HepG2 (cell line): Measurements from ENCODE around the gene IGF2. TPM values are rescaled to one million over a fixed set of nuclear protein-coding genes. Genes with fewer than 3 reads are reported as not detected.

Experiments used
- PLRG1 ChIP-seq: fragments of 450-650 bp; conservative IDR thresholded peaks from 2 replicates; pipeline ENCODE4 v1.6.1; 2016
- RBAK ChIP-seq: sonication (generic); formaldehyde crosslinking; IDR thresholded peaks from 2 replicates; pipeline ENCODE4 v1.5.1; 2020; ENCODE audit warnings: mild to moderate bottlenecking, missing genetic modification reagents
- SNRNP70 ChIP-seq: fragments of 200-400 bp; formaldehyde crosslinking; IDR thresholded peaks from 2 replicates; pipeline ENCODE4 v1.6.1; 2017; ENCODE audit warnings: mild to moderate bottlenecking, low read depth, low read length, moderate library complexity
- polyA plus RNA-seq, 8 experiments: library from polyadenylated mRNA; depleted of rRNA in 3 of 8; stranded (reverse) in 7 of 8; unstranded in 1 of 8; fragments of >200 nt; fragmentation: Illumina TruSeq in 4 of 8; extraction: Trizol in 4 of 8; gene quantifications; 2 replicates each; pipeline versions ENCODE4 v1.2.1 to v1.2.3, GENCODE V29; 2011 to 2016; ENCODE audit warnings: low read depth in 4 of 8, missing spikeins in 1 of 8, mixed read lengths in 1 of 8; ENCODE audit not compliant: insufficient read depth in 1 of 8
- total RNA-seq, 5 experiments: library from RNA; depleted of rRNA; stranded (reverse); fragments of >200 nt; fragmentation: Illumina TruSeq; extraction: Trizol; gene quantifications; 2 replicates each; pipeline ENCODE4 v1.2.3, GENCODE V29; 2016; ENCODE audit warnings: low read depth in 1 of 5
- TF ChIP-seq, protein P1 (sequence below): sonication (generic); formaldehyde crosslinking; IDR thresholded peaks from 2 replicates; pipeline ENCODE4 v1.5.1; 2020; ENCODE audit warnings: mild to moderate bottlenecking, missing genetic modification reagents, borderline replicate concordance
- TF ChIP-seq, protein P2 (sequence below): sonication (generic); formaldehyde crosslinking; IDR thresholded peaks from 2 replicates; pipeline ENCODE4 v1.9.0; 2022; ENCODE audit warnings: missing genetic modification reagents, mild to moderate bottlenecking, borderline replicate concordance
- TF ChIP-seq, protein P3 (sequence below): sonication (generic); formaldehyde crosslinking; IDR thresholded peaks from 2 replicates; pipeline ENCODE4 v1.4.0; 2020; ENCODE audit warnings: mild to moderate bottlenecking, missing genetic modification reagents, borderline replicate concordance
- TF ChIP-seq, protein P4 (sequence below): sonication (generic); formaldehyde crosslinking; IDR thresholded peaks from 2 replicates; pipeline ENCODE4; 2020; ENCODE audit warnings: missing genetic modification reagents, mild to moderate bottlenecking, borderline replicate concordance

The IGF2 gene
- total and polyA plus RNA-seq, 2 of the 13 experiments (the other 11 are each of a cell fraction or from before 2014, with no cell fraction given) = 79.1 to 254 TPM

DNA sequence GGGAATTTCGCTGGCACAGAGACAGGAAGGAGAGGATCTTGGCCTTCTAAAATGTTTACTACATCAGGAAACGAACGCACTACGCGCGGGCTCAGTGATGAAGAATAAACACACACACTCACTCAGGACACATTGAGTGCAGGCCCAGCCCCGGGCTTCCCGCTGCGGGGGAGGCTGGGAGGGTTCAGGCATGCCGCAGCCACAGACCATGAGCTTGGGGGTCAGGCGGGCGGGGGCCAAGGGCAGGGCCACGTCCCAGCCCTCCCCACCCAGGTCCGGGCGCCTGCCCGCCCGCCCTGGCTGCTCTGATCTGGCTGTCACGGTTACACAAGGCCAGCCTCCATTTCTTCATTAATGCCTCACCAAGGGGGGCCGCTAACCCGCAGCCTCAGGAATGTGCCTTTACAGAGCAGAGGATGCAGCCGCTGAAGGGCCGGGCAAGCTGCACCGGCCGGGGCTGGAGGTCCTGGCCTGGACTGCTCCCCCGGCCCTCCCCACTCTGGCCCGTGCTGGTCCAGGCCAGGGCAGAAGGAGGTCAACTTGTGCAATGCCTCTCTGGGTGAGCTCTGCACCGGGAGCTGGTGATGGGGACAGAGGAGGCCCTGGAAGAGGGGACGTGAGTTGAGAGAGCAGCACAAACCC, 41.7 kb downstream of the IGF2 start (continued):
- no peak for TF ChIP-seq SNRNP70
- TF ChIP-seq PLRG1 = no peak
- TF ChIP-seq, protein P1, sequence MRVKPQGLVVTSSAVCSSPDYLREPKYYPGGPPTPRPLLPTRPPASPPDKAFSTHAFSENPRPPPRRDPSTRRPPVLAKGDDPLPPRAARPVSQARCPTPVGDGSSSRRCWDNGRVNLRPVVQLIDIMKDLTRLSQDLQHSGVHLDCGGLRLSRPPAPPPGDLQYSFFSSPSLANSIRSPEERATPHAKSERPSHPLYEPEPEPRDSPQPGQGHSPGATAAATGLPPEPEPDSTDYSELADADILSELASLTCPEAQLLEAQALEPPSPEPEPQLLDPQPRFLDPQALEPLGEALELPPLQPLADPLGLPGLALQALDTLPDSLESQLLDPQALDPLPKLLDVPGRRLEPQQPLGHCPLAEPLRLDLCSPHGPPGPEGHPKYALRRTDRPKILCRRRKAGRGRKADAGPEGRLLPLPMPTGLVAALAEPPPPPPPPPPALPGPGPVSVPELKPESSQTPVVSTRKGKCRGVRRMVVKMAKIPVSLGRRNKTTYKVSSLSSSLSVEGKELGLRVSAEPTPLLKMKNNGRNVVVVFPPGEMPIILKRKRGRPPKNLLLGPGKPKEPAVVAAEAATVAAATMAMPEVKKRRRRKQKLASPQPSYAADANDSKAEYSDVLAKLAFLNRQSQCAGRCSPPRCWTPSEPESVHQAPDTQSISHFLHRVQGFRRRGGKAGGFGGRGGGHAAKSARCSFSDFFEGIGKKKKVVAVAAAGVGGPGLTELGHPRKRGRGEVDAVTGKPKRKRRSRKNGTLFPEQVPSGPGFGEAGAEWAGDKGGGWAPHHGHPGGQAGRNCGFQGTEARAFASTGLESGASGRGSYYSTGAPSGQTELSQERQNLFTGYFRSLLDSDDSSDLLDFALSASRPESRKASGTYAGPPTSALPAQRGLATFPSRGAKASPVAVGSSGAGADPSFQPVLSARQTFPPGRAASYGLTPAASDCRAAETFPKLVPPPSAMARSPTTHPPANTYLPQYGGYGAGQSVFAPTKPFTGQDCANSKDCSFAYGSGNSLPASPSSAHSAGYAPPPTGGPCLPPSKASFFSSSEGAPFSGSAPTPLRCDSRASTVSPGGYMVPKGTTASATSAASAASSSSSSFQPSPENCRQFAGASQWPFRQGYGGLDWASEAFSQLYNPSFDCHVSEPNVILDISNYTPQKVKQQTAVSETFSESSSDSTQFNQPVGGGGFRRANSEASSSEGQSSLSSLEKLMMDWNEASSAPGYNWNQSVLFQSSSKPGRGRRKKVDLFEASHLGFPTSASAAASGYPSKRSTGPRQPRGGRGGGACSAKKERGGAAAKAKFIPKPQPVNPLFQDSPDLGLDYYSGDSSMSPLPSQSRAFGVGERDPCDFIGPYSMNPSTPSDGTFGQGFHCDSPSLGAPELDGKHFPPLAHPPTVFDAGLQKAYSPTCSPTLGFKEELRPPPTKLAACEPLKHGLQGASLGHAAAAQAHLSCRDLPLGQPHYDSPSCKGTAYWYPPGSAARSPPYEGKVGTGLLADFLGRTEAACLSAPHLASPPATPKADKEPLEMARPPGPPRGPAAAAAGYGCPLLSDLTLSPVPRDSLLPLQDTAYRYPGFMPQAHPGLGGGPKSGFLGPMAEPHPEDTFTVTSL (CRISPR knock-in tag) = no peak
- no peak for TF ChIP-seq RBAK (CRISPR knock-in tag)
- TF ChIP-seq, protein P2, sequence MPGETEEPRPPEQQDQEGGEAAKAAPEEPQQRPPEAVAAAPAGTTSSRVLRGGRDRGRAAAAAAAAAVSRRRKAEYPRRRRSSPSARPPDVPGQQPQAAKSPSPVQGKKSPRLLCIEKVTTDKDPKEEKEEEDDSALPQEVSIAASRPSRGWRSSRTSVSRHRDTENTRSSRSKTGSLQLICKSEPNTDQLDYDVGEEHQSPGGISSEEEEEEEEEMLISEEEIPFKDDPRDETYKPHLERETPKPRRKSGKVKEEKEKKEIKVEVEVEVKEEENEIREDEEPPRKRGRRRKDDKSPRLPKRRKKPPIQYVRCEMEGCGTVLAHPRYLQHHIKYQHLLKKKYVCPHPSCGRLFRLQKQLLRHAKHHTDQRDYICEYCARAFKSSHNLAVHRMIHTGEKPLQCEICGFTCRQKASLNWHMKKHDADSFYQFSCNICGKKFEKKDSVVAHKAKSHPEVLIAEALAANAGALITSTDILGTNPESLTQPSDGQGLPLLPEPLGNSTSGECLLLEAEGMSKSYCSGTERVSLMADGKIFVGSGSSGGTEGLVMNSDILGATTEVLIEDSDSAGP (CRISPR knock-in tag) = peak; percentile 83; the same call in 1 of the 2 replicates
- TF ChIP-seq, protein P3, sequence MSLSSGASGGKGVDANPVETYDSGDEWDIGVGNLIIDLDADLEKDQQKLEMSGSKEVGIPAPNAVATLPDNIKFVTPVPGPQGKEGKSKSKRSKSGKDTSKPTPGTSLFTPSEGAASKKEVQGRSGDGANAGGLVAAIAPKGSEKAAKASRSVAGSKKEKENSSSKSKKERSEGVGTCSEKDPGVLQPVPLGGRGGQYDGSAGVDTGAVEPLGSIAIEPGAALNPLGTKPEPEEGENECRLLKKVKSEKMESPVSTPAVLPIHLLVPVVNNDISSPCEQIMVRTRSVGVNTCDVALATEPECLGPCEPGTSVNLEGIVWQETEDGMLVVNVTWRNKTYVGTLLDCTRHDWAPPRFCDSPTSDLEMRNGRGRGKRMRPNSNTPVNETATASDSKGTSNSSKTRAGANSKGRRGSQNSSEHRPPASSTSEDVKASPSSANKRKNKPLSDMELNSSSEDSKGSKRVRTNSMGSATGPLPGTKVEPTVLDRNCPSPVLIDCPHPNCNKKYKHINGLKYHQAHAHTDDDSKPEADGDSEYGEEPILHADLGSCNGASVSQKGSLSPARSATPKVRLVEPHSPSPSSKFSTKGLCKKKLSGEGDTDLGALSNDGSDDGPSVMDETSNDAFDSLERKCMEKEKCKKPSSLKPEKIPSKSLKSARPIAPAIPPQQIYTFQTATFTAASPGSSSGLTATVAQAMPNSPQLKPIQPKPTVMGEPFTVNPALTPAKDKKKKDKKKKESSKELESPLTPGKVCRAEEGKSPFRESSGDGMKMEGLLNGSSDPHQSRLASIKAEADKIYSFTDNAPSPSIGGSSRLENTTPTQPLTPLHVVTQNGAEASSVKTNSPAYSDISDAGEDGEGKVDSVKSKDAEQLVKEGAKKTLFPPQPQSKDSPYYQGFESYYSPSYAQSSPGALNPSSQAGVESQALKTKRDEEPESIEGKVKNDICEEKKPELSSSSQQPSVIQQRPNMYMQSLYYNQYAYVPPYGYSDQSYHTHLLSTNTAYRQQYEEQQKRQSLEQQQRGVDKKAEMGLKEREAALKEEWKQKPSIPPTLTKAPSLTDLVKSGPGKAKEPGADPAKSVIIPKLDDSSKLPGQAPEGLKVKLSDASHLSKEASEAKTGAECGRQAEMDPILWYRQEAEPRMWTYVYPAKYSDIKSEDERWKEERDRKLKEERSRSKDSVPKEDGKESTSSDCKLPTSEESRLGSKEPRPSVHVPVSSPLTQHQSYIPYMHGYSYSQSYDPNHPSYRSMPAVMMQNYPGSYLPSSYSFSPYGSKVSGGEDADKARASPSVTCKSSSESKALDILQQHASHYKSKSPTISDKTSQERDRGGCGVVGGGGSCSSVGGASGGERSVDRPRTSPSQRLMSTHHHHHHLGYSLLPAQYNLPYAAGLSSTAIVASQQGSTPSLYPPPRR = peak; percentile 36
- TF ChIP-seq, protein P4, sequence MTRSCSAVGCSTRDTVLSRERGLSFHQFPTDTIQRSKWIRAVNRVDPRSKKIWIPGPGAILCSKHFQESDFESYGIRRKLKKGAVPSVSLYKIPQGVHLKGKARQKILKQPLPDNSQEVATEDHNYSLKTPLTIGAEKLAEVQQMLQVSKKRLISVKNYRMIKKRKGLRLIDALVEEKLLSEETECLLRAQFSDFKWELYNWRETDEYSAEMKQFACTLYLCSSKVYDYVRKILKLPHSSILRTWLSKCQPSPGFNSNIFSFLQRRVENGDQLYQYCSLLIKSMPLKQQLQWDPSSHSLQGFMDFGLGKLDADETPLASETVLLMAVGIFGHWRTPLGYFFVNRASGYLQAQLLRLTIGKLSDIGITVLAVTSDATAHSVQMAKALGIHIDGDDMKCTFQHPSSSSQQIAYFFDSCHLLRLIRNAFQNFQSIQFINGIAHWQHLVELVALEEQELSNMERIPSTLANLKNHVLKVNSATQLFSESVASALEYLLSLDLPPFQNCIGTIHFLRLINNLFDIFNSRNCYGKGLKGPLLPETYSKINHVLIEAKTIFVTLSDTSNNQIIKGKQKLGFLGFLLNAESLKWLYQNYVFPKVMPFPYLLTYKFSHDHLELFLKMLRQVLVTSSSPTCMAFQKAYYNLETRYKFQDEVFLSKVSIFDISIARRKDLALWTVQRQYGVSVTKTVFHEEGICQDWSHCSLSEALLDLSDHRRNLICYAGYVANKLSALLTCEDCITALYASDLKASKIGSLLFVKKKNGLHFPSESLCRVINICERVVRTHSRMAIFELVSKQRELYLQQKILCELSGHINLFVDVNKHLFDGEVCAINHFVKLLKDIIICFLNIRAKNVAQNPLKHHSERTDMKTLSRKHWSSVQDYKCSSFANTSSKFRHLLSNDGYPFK = peak; percentile 33; the same call in 1 of the 2 replicates
